ENCODE results near the gene PIP5K1B. TPM values are rescaled to one million over a fixed set of nuclear protein-coding genes. Genes with fewer than 3 reads are reported as not detected.
"Not testable (repeated sequence)": the region's sequence is repeated elsewhere in the genome, so short reads cannot be mapped to it uniquely, and the experiment has no call there.

The PIP5K1B gene
- total and polyA plus RNA-seq, 2 experiments from 2014 or later, result 3.7 to 10.2 TPM

DNA sequence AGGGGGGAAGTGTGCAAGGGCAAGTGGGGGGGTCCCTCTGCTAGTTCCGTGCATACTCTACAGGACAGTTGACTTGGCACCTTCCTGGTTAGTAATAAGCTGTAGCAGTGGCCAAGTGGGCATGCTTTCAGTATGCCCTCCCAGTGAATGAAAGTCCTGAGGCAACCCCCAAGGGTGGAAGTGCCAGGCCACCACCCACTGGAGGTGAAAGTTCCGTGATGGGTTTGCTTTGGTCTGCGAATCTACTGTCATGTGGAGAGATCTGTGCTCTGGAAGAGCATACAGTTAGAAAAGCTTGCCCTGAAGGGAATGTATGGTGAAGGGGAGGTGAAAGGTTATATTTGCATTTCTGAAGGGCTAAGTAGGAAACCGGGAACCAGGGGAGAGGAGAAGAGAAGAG lies 340.8 kb downstream of the PIP5K1B start:
- Histone ChIP-seq H3K9me3 (ENCODE audit: low read depth) (no peaks in the 10 kb centered on the region), H2AFZ (no peak overlapping the region), H3K27ac (no peak overlapping the region), H3K79me2 (peaks cover 38% of the 10 kb centered on the region), H4K20me1 (ENCODE audit: insufficient read depth, poor library complexity, severe bottlenecking) (no peaks in the 10 kb centered on the region), H3K4me1 (ENCODE audit: insufficient read depth) (no peaks in the 10 kb centered on the region), H3K4me3 (no peak overlapping the region), H3K27me3 (no peaks in the 10 kb centered on the region), H3K36me3 (replicated peaks; ENCODE audit: insufficient read depth, low read depth) (no peaks in the 10 kb centered on the region), H3K9me2 (replicated peaks; ENCODE audit: insufficient read depth) (no peaks in the 10 kb centered on the region), H3K4me2 (no peak overlapping the region)
- TF ChIP-seq, protein P1, sequence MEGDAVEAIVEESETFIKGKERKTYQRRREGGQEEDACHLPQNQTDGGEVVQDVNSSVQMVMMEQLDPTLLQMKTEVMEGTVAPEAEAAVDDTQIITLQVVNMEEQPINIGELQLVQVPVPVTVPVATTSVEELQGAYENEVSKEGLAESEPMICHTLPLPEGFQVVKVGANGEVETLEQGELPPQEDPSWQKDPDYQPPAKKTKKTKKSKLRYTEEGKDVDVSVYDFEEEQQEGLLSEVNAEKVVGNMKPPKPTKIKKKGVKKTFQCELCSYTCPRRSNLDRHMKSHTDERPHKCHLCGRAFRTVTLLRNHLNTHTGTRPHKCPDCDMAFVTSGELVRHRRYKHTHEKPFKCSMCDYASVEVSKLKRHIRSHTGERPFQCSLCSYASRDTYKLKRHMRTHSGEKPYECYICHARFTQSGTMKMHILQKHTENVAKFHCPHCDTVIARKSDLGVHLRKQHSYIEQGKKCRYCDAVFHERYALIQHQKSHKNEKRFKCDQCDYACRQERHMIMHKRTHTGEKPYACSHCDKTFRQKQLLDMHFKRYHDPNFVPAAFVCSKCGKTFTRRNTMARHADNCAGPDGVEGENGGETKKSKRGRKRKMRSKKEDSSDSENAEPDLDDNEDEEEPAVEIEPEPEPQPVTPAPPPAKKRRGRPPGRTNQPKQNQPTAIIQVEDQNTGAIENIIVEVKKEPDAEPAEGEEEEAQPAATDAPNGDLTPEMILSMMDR (IDR thresholded peaks at IDR 0.05; ENCODE audit: poor library complexity), result no peak
- TF ChIP-seq EZH2phosphoT487 (IDR thresholded peaks at IDR 0.05; ENCODE audit: low read depth, severe bottlenecking, unreplicated experiment) (no peak), EZH2 (IDR thresholded peaks at IDR 0.05; ENCODE audit: borderline replicate concordance) (no peak)
- WGBS (ENCODE audit: low lambda C conversion rate, missing lambda C conversion rate), result 56% methylated on average over 4 of the region's 4 CpGs
- no peak for DNase-seq (ENCODE audit: low spot score)

DNA sequence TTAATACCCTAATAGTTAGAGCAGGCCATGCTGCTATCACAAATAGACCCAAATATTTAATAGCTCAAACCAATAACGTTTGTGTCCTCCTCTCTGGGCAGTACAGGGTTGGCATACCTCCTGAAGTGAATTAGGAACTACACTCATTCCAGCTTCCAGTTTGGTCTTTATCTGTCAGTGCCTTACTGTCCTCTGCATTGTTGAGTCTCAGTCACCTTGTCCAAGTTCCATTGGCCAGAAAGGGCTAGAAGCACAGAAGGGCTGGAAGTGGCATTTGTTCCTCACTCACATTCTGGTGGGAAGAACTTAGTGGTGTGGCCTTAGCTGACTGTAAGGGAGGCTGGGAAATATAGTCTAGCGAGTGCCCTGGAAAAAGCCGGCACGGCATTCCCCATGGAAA lies 341.7 kb downstream of the PIP5K1B start:
- H2AFZ ChIP-seq, result no peak overlapping the region
- peaks cover 29% of the 10 kb centered on the region for H3K79me2 ChIP-seq
- no peaks in the 10 kb centered on the region for H3K27me3 ChIP-seq
- no peak overlapping the region for H3K4me3 ChIP-seq
- H3K4me1 ChIP-seq (ENCODE audit: insufficient read depth), result no peaks in the 10 kb centered on the region
- H3K4me2 ChIP-seq, result no peak overlapping the region
- 69% methylated on average over 4 of the region's 4 CpGs for WGBS (ENCODE audit: low lambda C conversion rate, missing lambda C conversion rate)
- no peaks in the 10 kb centered on the region for H3K9me3 ChIP-seq (ENCODE audit: low read depth)
- no peaks in the 10 kb centered on the region for H4K20me1 ChIP-seq (ENCODE audit: insufficient read depth, poor library complexity, severe bottlenecking)
- TF ChIP-seq, protein P1 (IDR thresholded peaks at IDR 0.05; ENCODE audit: poor library complexity), result no peak
- TF ChIP-seq EZH2phosphoT487 (IDR thresholded peaks at IDR 0.05; ENCODE audit: low read depth, severe bottlenecking, unreplicated experiment) (no peak), EZH2 (IDR thresholded peaks at IDR 0.05; ENCODE audit: borderline replicate concordance) (no peak)
- no peak overlapping the region for H3K27ac ChIP-seq
- DNase-seq (ENCODE audit: low spot score), result no peak
- H3K36me3 ChIP-seq (replicated peaks; ENCODE audit: insufficient read depth, low read depth), result no peaks in the 10 kb centered on the region
- H3K9me2 ChIP-seq (replicated peaks; ENCODE audit: insufficient read depth), result no peaks in the 10 kb centered on the region

DNA sequence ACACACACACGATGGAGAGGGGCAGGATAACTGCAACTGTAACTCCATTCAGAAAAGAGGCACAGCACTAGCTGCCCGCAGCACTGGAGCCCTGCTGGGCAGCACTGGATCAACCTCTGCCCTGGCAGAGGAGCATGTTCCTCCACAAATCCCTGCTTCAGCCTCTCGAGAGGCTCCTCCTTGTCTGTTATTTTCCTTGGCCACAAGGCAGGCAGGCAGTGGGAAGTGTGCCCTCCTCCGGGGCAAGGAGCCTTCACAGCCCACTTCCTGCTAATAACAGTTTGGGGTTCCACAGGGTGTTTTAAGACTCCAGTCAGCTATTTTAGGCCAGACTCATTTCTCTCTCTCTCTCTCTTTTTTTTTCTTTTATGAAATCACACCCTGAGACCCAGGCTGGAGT lies 342.3 kb downstream of the PIP5K1B start:
- Histone ChIP-seq H3K4me1 (ENCODE audit: insufficient read depth) (no peaks in the 10 kb centered on the region), H3K4me3 (no peak overlapping the region), H2AFZ (no peak overlapping the region), H3K9me3 (ENCODE audit: low read depth) (no peaks in the 10 kb centered on the region), H3K9me2 (replicated peaks; ENCODE audit: insufficient read depth) (no peaks in the 10 kb centered on the region), H3K79me2 (peaks cover 23% of the 10 kb centered on the region), H3K27ac (no peak overlapping the region), H4K20me1 (ENCODE audit: insufficient read depth, poor library complexity, severe bottlenecking) (no peaks in the 10 kb centered on the region), H3K36me3 (replicated peaks; ENCODE audit: insufficient read depth, low read depth) (no peaks in the 10 kb centered on the region), H3K4me2 (no peak overlapping the region), H3K27me3 (no peaks in the 10 kb centered on the region)
- TF ChIP-seq, protein P1 (IDR thresholded peaks at IDR 0.05; ENCODE audit: poor library complexity), result no peak
- TF ChIP-seq EZH2 (IDR thresholded peaks at IDR 0.05; ENCODE audit: borderline replicate concordance) (no peak), EZH2phosphoT487 (IDR thresholded peaks at IDR 0.05; ENCODE audit: low read depth, severe bottlenecking, unreplicated experiment) (no peak)
- 92% methylated on average over 4 of the region's 4 CpGs for WGBS (ENCODE audit: low lambda C conversion rate, missing lambda C conversion rate)
- no peak for DNase-seq (ENCODE audit: low spot score)

DNA sequence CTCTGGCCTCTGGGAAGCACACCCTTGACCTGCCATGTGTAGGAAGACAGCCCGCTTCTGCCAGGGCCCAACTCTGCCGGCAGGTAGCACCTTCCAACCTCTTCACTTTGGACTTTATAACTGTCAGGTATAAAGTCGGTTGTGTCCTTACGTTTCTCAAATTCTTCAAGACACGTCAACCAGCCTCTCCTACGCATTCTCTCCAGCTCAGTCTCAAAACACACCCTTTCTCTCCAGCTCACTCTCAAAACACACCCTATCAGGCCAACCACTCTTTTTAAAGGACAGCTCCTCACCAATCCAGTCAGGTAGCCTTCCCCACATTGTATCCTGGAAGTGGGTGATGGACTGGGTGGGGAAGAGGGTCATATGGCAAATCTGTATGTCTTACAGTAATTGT lies 344.1 kb downstream of the PIP5K1B start:
- no peak for DNase-seq (ENCODE audit: low spot score)
- TF ChIP-seq EZH2phosphoT487 (IDR thresholded peaks at IDR 0.05; ENCODE audit: low read depth, severe bottlenecking, unreplicated experiment), result no peak
- no peak for TF ChIP-seq EZH2 (IDR thresholded peaks at IDR 0.05; ENCODE audit: borderline replicate concordance)
- TF ChIP-seq, protein P1 (IDR thresholded peaks at IDR 0.05; ENCODE audit: poor library complexity), result no peak
- no peak overlapping the region for H3K27ac ChIP-seq
- peaks cover 8% of the 10 kb centered on the region for H3K79me2 ChIP-seq
- WGBS (ENCODE audit: low lambda C conversion rate, missing lambda C conversion rate), result 94% methylated on average over 6 of the region's 6 CpGs
- no peak overlapping the region for H3K4me2 ChIP-seq
- no peaks in the 10 kb centered on the region for H3K9me3 ChIP-seq (ENCODE audit: low read depth)
- H4K20me1 ChIP-seq (ENCODE audit: insufficient read depth, poor library complexity, severe bottlenecking), result no peaks in the 10 kb centered on the region
- no peak overlapping the region for H3K4me3 ChIP-seq
- no peaks in the 10 kb centered on the region for H3K4me1 ChIP-seq (ENCODE audit: insufficient read depth)
- H3K9me2 ChIP-seq (replicated peaks; ENCODE audit: insufficient read depth), result no peaks in the 10 kb centered on the region
- H3K36me3 ChIP-seq (replicated peaks; ENCODE audit: insufficient read depth, low read depth), result no peaks in the 10 kb centered on the region
- no peaks in the 10 kb centered on the region for H3K27me3 ChIP-seq
- H2AFZ ChIP-seq, result no peak overlapping the region

DNA sequence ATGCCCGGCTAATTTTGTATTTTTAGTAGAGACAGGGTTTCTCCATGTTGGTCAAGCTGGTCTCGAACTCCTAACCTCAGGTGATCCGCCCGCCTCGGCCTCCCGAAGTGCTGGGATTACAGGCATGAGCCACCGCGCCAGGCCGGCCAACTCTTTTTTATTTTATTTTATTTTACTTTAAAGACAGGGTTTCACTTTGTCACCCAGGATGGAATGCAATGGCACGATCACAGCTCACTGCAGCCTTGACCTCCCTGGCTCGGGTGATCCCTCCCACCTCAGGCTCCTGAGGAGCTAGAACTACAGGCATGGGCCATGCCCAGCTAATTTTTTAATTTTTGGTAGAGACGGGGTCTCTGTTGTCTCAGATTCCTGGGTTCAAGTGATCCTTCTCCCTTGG lies 345.9 kb downstream of the PIP5K1B start:
- not testable (repeated sequence) for H3K9me3 ChIP-seq (ENCODE audit: low read depth); H3K4me3 ChIP-seq; DNase-seq (ENCODE audit: low spot score); H3K27me3 ChIP-seq; H3K79me2 ChIP-seq; H3K4me2 ChIP-seq; H4K20me1 ChIP-seq (ENCODE audit: insufficient read depth, poor library complexity, severe bottlenecking); H3K27ac ChIP-seq; H3K4me1 ChIP-seq (ENCODE audit: insufficient read depth); H2AFZ ChIP-seq; H3K36me3 ChIP-seq (replicated peaks; ENCODE audit: insufficient read depth, low read depth); H3K9me2 ChIP-seq (replicated peaks; ENCODE audit: insufficient read depth)
- 95% methylated on average over 12 of the region's 12 CpGs for WGBS (ENCODE audit: low lambda C conversion rate, missing lambda C conversion rate)

Data from hepatocyte (in vitro differentiated cells).